HepG2 (cell line): ENCODE results near the gene BRI3BP. TPM values are rescaled to one million over a fixed set of nuclear protein-coding genes. Genes with fewer than 3 reads are reported as not detected.

ENCODE experiments used
- ATAC-seq: fragments of 200-7000 bp; cut with Tn5 transposase; 3 replicates; pipeline ENCODE4 v1.9.1; 2020; ENCODE audit warnings: mild to moderate bottlenecking, moderate library complexity
- BruUV-seq: library from RNA; stranded (reverse); fragments of 400-500 nt; replicated peaks from 2 replicates; lab custom pipeline; 2021; lab: Mats Ljungman, UMichigan
- CTCF ChIA-PET: fragments of 300-600 bp; formaldehyde crosslinking; extraction: SDS; loops from one replicate; lab custom pipeline; 2021; ENCODE audit warnings: low total read pairs, inconsistent platforms, low intra/inter-chr PET ratio; lab: Yijun Ruan, JAX
- POLR2A ChIA-PET: fragments of 350-600 bp; sonication (Branson Sonifier 250); formaldehyde crosslinking; loops from one replicate; lab custom pipeline; 2020; ENCODE audit warnings: antibody characterized with exemption, inconsistent platforms; lab: Yijun Ruan, JAX
- DNase-seq: peaks from one replicate; pipeline ENCODE4 v3.0.0-alpha.2; 2015; ENCODE audit warnings: low spot score
- FAIRE-seq: peaks from 3 replicates; lab custom pipeline; 2011; peaks lifted over from hg19 to GRCh38; lab: Jason Lieb, UNC
- H2AFZ ChIP-seq: one replicate; pipeline ENCODE4 v1.6.1; 2011; ENCODE audit warnings: low read length, inconsistent platforms
- H3K27ac ChIP-seq: fragments of 300-600 bp; 3 replicates; pipeline ENCODE4 v1.8.0; 2011; ENCODE audit warnings: mixed run types, mild to moderate bottlenecking, mixed read lengths, low read length, inconsistent platforms; ENCODE audit not compliant: insufficient read depth; ENCODE audit errors: extremely low read length
- H3K27me3 ChIP-seq, 2 experiments: fragments of 200-600 bp in 1 of 2; 2 replicates in 1 of 2; 3 replicates in 1 of 2; pipeline versions ENCODE4 v1.6.0 to v1.8.0; 2011; ENCODE audit warnings: low read length in 2 of 2, mild to moderate bottlenecking in 2 of 2, moderate library complexity in 2 of 2, inconsistent platforms in 1 of 2; ENCODE audit not compliant: insufficient read depth in 2 of 2, control insufficient read depth in 1 of 2
- H3K36me3 ChIP-seq, 2 experiments: fragments of 200-600 bp in 1 of 2; replicated peaks in 1 of 2; 2 replicates in 1 of 2; 3 replicates in 1 of 2; pipeline versions ENCODE4 v1.5.1 to v1.8.0; 2011; ENCODE audit warnings: low read length in 2 of 2, inconsistent platforms in 1 of 2; ENCODE audit not compliant: insufficient read depth in 2 of 2, control insufficient read depth in 1 of 2
- H3K4me1 ChIP-seq: 2 replicates; pipeline ENCODE4 v1.5.1; 2012; ENCODE audit warnings: low read length, inconsistent platforms; ENCODE audit not compliant: insufficient read depth
- H3K4me2 ChIP-seq: 2 replicates; pipeline ENCODE4 v1.6.0; 2011; ENCODE audit warnings: low read depth, low read length, inconsistent platforms
- H3K4me3 ChIP-seq, 3 experiments: fragments of 200-600 bp in 1 of 3; sonication (generic), shearing (Covaris generic) in 1 of 3; replicated peaks in 1 of 3; 2 replicates each; pipeline ENCODE4 v1.5.1; 2011 to 2016; ENCODE audit warnings: low read length in 3 of 3, inconsistent platforms in 2 of 3, low read depth in 2 of 3, mild to moderate bottlenecking in 2 of 3, control low read depth in 1 of 3, mixed read lengths in 1 of 3; ENCODE audit not compliant: insufficient read depth in 1 of 3
- H3K79me2 ChIP-seq: one replicate; pipeline ENCODE4 v1.6.1; 2011; ENCODE audit warnings: low read length, inconsistent platforms; ENCODE audit not compliant: insufficient read depth
- H3K9ac ChIP-seq: 2 replicates; pipeline ENCODE4 v1.6.0; 2011; ENCODE audit warnings: mild to moderate bottlenecking, low read depth, low read length, inconsistent platforms; ENCODE audit not compliant: insufficient read depth
- H3K9me3 ChIP-seq: 2 replicates; pipeline ENCODE4 v1.5.1; 2012; ENCODE audit warnings: mild to moderate bottlenecking, low read length
- H4K20me1 ChIP-seq: 2 replicates; pipeline ENCODE4 v1.6.0; 2011; ENCODE audit warnings: inconsistent platforms, mild to moderate bottlenecking, low read length, moderate library complexity; ENCODE audit not compliant: insufficient read depth
- IRF1 ChIP-seq: sonication (generic); formaldehyde crosslinking; IDR thresholded peaks from 2 replicates; pipeline ENCODE4 v1.4.0; 2020; ENCODE audit warnings: low read depth, mild to moderate bottlenecking, missing genetic modification reagents
- MZF1 ChIP-seq: sonication (generic); formaldehyde crosslinking; IDR thresholded peaks from 2 replicates; pipeline ENCODE4 v1.8.1; 2023; ENCODE audit warnings: mild to moderate bottlenecking, missing genetic modification reagents, borderline replicate concordance
- RARG ChIP-seq: sonication (generic); formaldehyde crosslinking; IDR thresholded peaks from 2 replicates; pipeline ENCODE4 v1.4.0; 2020; ENCODE audit warnings: low read depth, mild to moderate bottlenecking, missing genetic modification reagents
- SATB2 ChIP-seq: sonication (generic); formaldehyde crosslinking; IDR thresholded peaks from 2 replicates; pipeline ENCODE4 v1.5.0; 2020; ENCODE audit warnings: missing genetic modification reagents
- SP5 ChIP-seq: IDR thresholded peaks from 2 replicates; pipeline ENCODE4 v1.6.1; 2016; ENCODE audit warnings: low read depth, borderline replicate concordance
- ZNF513 ChIP-seq: sonication (generic); formaldehyde crosslinking; conservative IDR thresholded peaks from 2 replicates; pipeline ENCODE4 v1.5.0; 2020; ENCODE audit warnings: missing genetic modification reagents
- ZNF740 ChIP-seq: sonication (generic); formaldehyde crosslinking; IDR thresholded peaks from 2 replicates; pipeline ENCODE4 v1.4.0; 2020; ENCODE audit warnings: missing genetic modification reagents
- WGBS: methylation state at CpG from one replicate; pipeline ENCODE4 v1.1.6; 2017; ENCODE audit warnings: low lambda C conversion rate; 5-methylcytosine and 5-hydroxymethylcytosine counted together
- in situ Hi-C: cut with HindIII; loops from 2 replicates; pipeline ENCODE4 v1.10.0; 2017; ENCODE audit warnings: low pct_unique_long_range_greater_than_20kb; ENCODE audit not compliant: extremely low pct_ligation_motif_present
- intact Hi-C: fragments of 100-400 bp; cut with micrococcal nuclease; formaldehyde crosslinking; loops from one replicate; pipeline ENCODE4 v1.10.0; 2022; ENCODE audit not compliant: unreplicated experiment
- polyA plus RNA-seq, 8 experiments: library from polyadenylated mRNA; depleted of rRNA in 3 of 8; stranded (reverse) in 7 of 8; unstranded in 1 of 8; fragments of >200 nt; fragmentation: Illumina TruSeq in 4 of 8; extraction: Trizol in 4 of 8; gene quantifications; 2 replicates each; pipeline versions ENCODE4 v1.2.1 to v1.2.3, GENCODE V29; 2011 to 2016; ENCODE audit warnings: low read depth in 4 of 8, missing spikeins in 1 of 8, mixed read lengths in 1 of 8; ENCODE audit not compliant: insufficient read depth in 1 of 8
- total RNA-seq, 5 experiments: library from RNA; depleted of rRNA; stranded (reverse); fragments of >200 nt; fragmentation: Illumina TruSeq; extraction: Trizol; gene quantifications; 2 replicates each; pipeline ENCODE4 v1.2.3, GENCODE V29; 2016; ENCODE audit warnings: low read depth in 1 of 5

The BRI3BP gene
- total and polyA plus RNA-seq, 2 of the 13 experiments (the other 11 are each of a cell fraction or from before 2014, with no cell fraction given), result 7.5 to 21.1 TPM

DNA sequence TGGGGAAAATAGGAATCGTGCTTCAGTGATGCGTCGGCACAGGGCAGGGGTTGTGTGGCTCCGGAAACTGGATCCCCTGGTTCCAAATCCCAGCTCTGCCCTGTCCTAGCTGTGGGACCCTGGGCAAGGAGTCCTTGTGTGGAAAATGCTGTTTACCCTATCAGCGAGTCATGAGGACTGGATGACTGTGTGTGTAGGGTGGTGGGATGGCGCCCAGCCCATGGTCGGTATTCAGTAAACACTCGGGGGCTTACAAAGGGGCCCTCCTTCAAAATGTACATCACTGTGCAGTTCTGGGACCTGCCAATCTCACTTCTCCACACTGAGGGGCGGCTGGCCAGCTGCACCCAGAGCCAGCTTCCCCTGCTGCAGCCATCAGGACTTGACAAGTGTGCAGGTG, 24.4 kb downstream of the BRI3BP start:
- no peak for TF ChIP-seq ZNF740 (CRISPR knock-in tag)
- no peak for TF ChIP-seq SATB2 (CRISPR knock-in tag)
- TF ChIP-seq SP5 (CRISPR knock-in tag), result no peak
- TF ChIP-seq ZNF513 (CRISPR knock-in tag), result no peak
- no peak for TF ChIP-seq RARG (CRISPR knock-in tag)
- no peak for TF ChIP-seq MZF1 (CRISPR knock-in tag)
- TF ChIP-seq IRF1 (CRISPR knock-in tag), result no peak
- BruUV-seq, result no TSS peak
- H3K4me3 ChIP-seq, result no peak overlapping the region
- DNase-seq, result no peak
- H3K4me1 ChIP-seq, result no peaks in the 10 kb centered on the region
- H3K9ac ChIP-seq, result no peak overlapping the region
- 98% methylated on average over 4 of the region's 9 CpGs for WGBS
- H3K79me2 ChIP-seq, result no peaks in the 10 kb centered on the region
- H3K9me3 ChIP-seq, result no peaks in the 10 kb centered on the region
- ChIA-PET POLR2A (no interaction called here), CTCF (no interaction called here)
- H4K20me1 ChIP-seq, result no peaks in the 10 kb centered on the region
- H3K4me2 ChIP-seq, result no peak overlapping the region
- H2AFZ ChIP-seq, result no peak overlapping the region
- no peak overlapping the region for H3K27ac ChIP-seq
- peaks cover 20 to 45% of the 10 kb centered on the region in 2 experiments for H3K36me3 ChIP-seq
- in situ Hi-C loops (no loop called here), intact Hi-C loops (no loop called here)
- FAIRE-seq, result no peak
- ATAC-seq, result no peak
- no peaks in the 10 kb centered on the region for H3K27me3 ChIP-seq
